ENCODE measurements around the gene C16orf74.

C16orf74 gene

GRCh38 chr16:85689950-85690320, 61.0 kb downstream of the C16orf74 start:
- no peak for DNase-seq

DNA sequence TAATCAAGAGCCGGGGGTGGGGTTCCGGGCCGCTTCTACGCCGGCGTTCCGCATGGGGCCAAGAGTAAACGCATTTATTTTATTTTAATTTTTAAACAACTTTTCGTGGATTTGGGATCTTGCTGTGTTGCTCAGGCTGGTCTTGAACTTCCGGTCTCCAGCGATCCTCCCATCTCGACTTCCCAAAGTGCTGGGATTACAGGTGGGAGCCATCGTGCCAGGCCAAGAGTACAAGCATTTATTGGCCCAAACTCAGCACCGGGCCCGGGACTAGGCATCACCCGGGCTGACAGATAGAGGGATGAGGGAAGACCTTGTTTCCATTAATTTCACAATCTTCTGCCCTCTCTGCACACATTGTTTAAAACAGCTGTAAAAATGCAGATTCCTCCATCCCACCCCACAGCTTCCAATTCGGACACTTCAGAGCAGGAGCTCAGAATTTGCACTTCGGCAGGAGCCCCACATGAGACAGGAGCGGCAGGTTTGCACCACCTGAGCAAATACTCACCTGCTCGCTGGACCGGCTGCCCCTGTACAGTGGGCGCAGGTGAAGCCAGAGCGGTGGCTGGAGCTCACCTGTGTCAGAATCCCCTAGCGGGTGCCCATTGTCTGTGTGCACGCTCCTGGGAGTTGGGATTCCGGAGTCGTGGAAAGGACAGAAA, 61.5 kb downstream of the C16orf74 start:
- DNase-seq: no peak

DNA sequence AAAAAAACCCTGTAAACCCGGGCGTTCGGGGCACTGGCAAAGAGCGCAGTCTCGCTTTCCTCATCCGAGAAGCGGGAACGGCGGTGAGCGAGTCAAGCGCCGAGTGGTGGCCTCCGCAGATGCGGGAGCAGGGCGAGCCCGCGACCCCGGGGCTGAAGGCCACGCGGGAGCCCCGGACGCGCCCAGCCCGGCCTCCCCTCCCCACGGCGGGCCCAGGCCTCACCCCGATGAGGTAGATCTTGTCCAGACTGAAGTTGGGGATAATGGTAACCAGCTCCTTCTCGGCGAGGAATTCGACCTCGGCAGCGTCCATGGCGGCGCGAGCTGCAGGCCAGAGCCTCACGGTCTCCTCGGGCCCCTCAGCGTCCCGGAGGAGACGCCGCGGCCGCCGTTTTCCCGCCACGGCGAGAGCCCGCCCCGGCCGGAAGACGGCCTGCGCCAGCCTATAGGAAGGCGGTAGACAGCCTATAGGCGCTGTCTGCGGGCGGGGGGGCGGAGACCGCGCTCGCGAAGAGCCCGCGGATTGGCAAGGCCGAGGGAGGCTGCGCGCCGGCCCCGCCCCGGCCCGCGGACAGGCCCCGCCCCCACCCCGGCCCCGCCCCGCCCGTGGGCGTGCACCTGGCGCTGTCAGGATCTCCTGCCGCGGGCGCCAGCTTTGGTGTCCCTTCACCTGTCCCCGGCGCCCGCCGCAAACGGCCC, 62.2 kb downstream of the C16orf74 start, which contains the start of gene GINS2:
TSS of gene GINS2 (minus strand) at position 369 of the 699 bp plus-strand sequence. CDS start at position 313, 56 bp downstream.
- peak; percentile 89 for DNase-seq

- DNase-seq: no peak
Measured at GRCh38 chr16:85687651-85688471, 63.0 kb downstream of the C16orf74 start.

DNA sequence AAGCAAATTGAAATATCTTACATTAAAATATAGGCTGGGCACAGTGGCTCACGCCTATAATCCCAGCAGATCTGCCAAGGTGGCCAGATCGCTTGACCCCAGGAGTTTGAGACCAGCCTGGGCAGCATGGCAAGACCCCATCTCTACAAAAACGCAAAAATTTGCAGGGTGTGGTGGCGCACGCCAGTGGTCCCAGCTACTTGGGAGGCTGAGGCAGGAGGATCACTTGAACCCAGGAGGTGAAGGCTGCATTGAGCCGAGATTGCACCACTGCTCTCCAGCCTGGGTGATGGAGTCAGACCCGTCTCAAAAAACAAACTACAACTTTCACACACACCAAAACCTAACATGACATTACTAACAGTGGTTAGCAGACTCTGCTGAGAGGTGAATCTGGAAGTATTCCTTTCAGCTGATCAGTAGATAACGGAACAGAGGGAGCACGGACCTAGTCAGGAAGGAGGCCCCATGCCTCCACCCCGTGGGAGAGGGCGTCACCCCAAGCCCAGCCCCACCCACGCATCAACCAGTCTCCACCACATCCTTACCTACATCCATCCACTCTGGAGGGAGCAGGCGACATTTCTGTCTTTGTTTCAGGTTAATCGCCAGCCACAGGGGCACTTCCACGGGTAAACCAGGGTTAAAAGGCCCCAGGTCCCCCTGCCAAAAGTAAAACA, 63.8 kb downstream of the C16orf74 start:
- DNase-seq: no peak

DNA sequence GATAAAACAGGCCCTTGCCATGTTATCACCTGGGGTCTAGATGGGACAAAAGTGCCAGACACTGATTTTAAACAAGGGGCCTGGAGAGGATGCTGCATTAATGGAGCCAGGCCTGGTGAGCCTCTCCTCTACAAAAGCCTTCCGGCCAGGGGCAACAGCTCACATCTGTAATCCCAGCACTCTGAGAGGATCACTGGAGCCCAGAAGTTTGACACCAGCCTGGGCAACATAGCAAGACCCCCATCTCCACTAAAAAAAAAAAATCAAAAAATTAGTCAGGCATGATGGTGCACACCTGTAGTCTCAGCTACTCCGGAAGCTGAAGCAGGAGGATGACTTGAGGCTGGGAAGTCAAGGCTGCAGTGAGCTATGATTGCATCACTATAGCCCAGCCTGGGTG, 65.6 kb downstream of the C16orf74 start:
- no peak for DNase-seq

GRCh38 chr16:85683363-85683762, 67.5 kb downstream of the C16orf74 start:
- no peak for DNase-seq

DNA sequence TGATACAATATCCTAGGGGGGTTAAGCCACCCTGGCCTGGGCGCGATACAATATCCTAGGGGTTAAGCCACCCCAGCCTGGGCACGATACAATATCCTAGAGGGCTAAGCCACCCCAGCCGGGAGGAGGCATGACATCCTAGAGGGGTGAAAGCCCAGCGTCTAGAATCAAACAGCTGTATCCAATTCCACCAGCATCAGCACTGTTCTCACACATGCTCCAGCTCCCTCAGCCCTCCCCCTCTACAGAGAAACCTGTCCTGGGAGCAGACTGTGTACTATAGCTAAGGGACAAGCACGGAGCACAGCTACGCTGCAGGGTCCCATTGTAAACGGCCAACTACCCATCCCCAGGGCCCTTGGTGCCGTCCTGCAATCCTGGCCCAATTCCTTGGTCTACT, 68.4 kb downstream of the C16orf74 start:
- no peak for DNase-seq

DNA sequence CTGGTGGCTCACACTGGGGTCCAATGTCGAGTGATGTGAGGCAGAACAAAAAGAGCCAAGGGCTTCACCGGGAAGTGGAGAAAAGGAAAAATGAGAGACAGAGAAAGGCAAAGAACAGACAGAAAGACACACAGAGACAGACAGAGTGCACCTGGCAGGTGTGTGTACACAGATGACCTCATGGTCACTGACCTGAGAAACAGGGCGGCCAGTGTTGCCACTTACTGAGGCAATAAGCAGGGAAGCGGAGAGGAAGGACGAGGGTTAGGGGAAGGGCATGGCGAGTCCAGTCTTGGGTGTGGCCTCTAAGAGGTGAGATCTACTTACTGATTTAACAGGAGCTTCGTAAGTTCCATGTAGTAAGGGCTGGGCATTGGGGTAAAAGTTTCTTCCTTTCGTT, 69.6 kb downstream of the C16orf74 start:
- no peak for DNase-seq

- no peak for DNase-seq
Measured at GRCh38 chr16:85680352-85680944, 70.4 kb downstream of the C16orf74 start.

DNA sequence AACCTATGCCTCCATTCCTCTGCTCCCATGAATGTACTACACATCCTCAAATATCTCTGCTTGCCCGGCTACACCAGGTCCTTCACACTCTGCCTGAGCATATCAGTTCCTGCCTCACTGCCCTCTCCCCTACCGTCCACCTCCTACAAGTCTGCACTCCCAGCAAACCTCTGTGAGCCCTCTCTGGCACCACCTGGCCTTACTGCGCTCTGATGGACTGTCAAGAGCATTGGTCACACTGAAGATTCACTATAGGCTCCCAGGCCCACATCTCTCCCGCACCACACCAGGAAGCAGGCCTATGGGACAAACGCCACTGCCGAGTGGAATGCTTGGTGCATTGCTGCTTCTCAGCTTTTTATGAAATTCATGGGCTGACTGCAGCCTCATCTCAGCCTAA, 71.0 kb downstream of the C16orf74 start:
- DNase-seq: no peak

GRCh38 chr16:85678821-85679220, 72.1 kb downstream of the C16orf74 start:
- DNase-seq: no peak

GRCh38 chr16:85678016-85678415, 72.9 kb downstream of the C16orf74 start:
- no peak for DNase-seq

DNA sequence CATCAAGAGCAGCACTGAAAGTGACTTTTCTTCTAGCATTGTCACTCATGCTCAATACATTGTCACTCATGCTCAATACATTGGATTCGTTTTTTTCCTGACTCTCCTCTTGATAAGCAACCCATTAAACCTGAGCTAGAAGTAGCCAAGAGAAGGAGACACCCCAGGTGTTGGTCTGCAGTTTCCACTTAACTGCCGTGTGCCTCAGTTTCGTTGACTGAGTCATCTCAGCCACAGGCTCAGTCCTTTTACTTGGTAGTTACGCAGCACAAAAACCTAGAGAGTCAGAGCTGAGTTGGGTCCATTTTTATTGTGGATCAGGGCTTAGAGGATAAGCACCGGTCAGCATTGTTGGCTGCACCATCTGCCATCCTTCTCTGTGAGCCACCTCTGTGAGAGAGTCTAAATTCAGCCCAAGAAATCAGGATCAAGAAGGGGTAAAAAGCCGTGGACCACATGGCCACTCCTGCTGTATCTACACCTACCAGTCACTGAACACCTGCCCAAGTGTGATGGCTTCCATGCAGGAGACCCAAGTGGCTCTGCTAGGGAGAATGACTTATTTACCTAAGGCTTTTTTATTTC, 73.4 kb downstream of the C16orf74 start:
- DNase-seq: no peak

GRCh38 chr16:85676466-85676865, 74.4 kb downstream of the C16orf74 start:
- DNase-seq: no peak

- DNase-seq: peak; percentile 26
Measured at GRCh38 chr16:85675251-85675874, 75.5 kb downstream of the C16orf74 start.

GRCh38 chr16:85674828-85675227, 76.1 kb downstream of the C16orf74 start:
- DNase-seq: no peak

GRCh38 chr16:85674418-85674755, 76.5 kb downstream of the C16orf74 start:
- DNase-seq: no peak

GRCh38 chr16:85673529-85674417, 77.1 kb downstream of the C16orf74 start:
- DNase-seq: no peak

- DNase-seq: no peak
Measured at GRCh38 chr16:85670840-85671239, 80.1 kb downstream of the C16orf74 start.
